ENCODE data around the gene SUSD6.
"Not testable (repeated sequence)": the region's sequence is repeated elsewhere in the genome, so short reads cannot be mapped to it uniquely, and the experiment has no call there.

SUSD6 gene

GRCh38 chr14:69647213-69647612, 35.8 kb downstream of the SUSD6 start:
- TF ChIP-seq CTCF (conservative IDR thresholded peaks at IDR 0.05; ENCODE audit: low read length) = no peak
- DNase-seq (ENCODE audit: low read depth) = no peak
- no peak overlapping the region for H3K4me3 ChIP-seq (ENCODE audit: low read length)

- DNase-seq (ENCODE audit: low read depth); H3K4me3 ChIP-seq (ENCODE audit: low read length): not testable (repeated sequence)
Observed at GRCh38 chr14:69647642-69648041, 36.2 kb downstream of the SUSD6 start.

GRCh38 chr14:69648480-69649451, 37.4 kb downstream of the SUSD6 start:
- H3K4me3 ChIP-seq (ENCODE audit: low read length) = no peak overlapping the region
- no peak for TF ChIP-seq CTCF (conservative IDR thresholded peaks at IDR 0.05; ENCODE audit: low read length)
- DNase-seq (ENCODE audit: low read depth) = peak; percentile 60

- TF ChIP-seq CTCF (conservative IDR thresholded peaks at IDR 0.05; ENCODE audit: low read length) = no peak
- H3K4me3 ChIP-seq (ENCODE audit: low read length) = no peak overlapping the region
- peak; percentile 32 for DNase-seq (ENCODE audit: low read depth)
Observed at GRCh38 chr14:69650948-69651369, 39.6 kb downstream of the SUSD6 start.

- no peak overlapping the region for H3K4me3 ChIP-seq (ENCODE audit: low read length)
- DNase-seq (ENCODE audit: low read depth) = no peak
- no peak for TF ChIP-seq CTCF (conservative IDR thresholded peaks at IDR 0.05; ENCODE audit: low read length)
Observed at GRCh38 chr14:69651664-69652063, 40.3 kb downstream of the SUSD6 start.

- no peak for TF ChIP-seq CTCF (conservative IDR thresholded peaks at IDR 0.05; ENCODE audit: low read length)
- no peak overlapping the region for H3K4me3 ChIP-seq (ENCODE audit: low read length)
- DNase-seq (ENCODE audit: low read depth) = no peak
Observed at GRCh38 chr14:69652942-69653684, 41.7 kb downstream of the SUSD6 start.

- TF ChIP-seq CTCF (conservative IDR thresholded peaks at IDR 0.05; ENCODE audit: low read length) = no peak
- no peak overlapping the region for H3K4me3 ChIP-seq (ENCODE audit: low read length)
- DNase-seq (ENCODE audit: low read depth) = no peak
Observed at GRCh38 chr14:69654116-69654515, 42.7 kb downstream of the SUSD6 start.

Measured in AG10803 (cell line).